Activated CD4-positive, alpha-beta T cell treated with anti-CD3 and anti-CD28 coated beads, Interleukin-2, amount 50 U/mL, for 1 hour (primary cell): Measurements from ENCODE around the gene RFPL3.
"Not testable (repeated sequence)": the region's sequence is repeated elsewhere in the genome, so short reads cannot be mapped to it uniquely, and the experiment has no call there.

ENCODE experiments used
- DNase-seq: peaks from one replicate; pipeline ENCODE4 v3.0.0-alpha.2; 2020

RFPL3 gene

DNA sequence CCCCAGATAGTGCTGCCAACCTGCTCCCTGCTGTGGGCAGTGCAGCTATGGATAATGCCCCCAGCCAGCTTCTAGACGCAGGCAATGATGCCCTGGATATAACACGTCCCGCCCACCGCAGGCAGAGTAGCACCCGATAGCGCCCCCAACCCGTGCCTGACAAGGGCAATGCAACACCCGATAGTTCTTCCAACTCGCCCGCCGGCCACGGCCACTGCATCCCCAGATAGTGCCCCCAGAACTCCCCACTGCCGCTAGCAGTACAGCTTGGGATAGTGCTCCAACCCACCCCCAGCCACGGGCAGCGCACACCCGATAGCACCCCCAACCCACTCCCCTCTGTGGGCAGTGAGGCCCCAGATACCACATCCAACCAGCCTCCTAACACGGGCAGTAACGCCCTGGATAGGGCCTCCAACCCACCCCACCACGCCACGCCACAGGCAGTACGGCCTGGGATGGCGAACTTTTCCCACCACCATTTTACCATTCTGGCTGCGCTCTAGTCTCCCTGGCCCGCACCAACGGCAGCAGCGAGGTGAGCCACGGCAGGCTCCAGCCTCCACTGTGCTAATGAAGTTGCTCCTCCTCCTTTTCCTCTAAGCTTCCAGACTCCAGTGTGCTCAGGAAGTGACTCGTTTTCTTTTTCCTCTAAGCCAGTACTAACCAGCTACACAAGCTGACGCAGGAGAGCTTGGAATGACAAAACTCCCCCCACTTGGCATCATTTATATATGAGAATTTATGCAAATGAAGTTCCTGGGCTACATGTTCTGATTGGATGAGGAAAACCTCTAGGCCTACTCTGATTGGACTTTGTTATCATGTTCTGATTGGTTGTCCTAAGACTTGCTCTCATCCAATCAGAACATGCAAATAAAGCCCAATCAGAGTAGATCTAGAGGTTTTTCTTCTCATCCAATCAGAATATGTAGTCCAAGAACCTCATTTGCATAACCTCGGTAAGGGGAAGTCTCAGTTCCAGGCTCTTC is 3.0 kb upstream of the RFPL3 start:
- DNase-seq: no peak

DNA sequence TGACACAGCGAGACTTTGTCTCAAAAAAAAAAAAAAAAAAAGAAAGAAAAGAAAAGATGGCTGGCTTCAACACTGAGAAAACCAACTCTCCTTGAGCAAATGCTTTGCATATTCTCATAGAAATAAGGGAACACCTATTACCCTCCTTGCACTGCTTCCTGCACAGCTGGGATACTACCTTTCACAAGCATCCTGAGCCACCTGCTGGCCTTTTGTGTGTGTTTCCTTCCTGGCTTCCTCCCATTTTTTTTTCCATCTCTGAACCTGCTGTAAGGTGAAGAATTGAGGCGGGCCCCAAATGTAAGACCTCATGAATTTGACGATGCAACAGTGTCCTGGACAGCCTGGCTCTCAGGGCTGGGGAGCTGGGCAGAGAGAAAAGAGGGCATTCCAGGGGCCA is 1.9 kb upstream of the RFPL3 start:
- DNase-seq: no peak

DNA sequence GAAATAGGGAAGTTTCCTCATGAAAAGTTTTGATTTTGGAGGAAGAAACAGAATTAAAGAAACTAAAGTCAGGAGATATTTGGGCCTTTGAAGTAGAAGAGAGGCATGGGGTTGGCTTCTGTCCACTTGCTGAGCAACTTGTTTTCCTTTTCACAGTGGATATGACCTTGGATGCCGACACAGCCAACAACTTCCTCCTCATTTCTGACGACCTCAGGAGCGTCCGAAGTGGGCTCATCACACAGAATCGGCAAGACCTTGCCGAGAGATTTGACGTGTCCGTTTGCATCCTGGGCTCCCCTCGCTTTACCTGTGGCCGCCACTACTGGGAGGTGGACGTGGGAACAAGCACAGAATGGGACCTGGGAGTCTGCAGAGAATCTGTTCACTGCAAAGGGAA is 2.4 kb downstream of the RFPL3 start:
- not testable (repeated sequence) for DNase-seq

DNA sequence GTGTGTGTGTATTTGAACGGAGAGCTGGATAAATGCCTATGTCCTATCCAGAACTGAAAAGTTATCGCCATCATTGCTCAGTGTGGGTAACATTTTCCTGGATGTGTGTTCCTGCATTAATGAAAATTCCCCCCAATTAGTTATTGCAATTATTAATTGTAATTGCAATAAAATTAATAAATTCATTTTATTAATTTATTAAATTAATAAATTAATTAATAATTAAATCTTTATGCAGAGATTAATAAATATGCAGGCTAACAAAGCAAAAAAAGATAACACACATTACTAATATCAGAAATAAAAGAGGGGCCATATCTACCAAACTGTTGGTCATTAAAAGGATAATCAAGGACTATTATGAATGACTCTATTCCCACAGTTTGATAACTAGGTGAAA is 3.6 kb downstream of the RFPL3 start:
- no peak for DNase-seq

DNA sequence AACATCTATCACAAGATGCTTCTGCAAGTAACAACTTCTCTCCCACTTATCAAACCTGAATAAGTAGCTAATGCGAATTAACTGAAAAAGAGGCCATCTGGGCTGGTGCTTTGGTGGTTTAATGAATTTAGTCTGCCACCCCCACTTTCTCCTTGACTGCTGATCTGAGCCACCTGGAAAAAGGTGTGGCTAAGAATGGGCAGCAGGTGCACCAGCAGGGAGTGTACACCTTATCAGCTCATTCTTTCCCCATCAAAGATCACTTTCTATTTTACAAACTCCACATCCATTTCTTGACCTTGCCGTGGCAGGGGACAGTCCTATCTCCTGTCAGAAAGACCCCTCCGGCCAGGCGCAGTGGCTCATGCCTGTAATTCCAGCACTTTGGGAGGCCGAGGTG is 6.5 kb downstream of the RFPL3 start:
- no peak for DNase-seq

DNA sequence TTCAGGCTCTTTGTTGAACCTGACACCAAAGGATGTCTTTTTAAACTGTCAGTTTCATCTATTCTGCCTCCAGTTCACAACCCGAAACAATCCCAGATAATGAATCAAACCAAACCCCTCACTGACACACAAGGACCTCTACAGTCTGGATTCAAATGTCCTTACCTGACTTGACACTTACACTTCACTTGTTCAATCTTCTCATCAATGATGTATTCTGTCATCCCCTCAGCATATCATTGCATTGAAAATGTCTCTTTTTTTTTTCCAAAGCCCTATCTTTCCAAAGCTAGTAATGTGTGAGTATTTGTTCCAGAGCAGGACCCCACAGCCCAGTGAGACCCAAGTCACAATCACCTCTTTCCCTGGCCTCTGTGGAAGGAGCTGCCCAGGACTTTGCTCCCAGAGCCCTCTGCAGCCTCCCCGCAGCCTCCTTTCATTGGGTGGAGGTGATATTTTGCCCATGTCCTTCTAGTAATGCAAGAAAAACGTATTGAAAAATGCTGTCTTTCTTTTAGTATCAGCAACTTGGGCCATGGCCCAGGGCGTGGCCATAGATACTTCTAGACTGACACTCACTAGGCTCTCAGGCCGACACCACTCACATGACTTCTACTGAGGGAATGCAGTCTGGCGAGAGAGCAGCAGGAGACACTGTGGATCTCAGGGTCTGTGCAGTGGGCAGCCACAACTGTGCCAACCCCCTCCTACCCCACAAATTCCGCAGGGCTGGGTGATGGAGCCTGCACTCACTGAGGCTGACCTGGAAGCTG is 18.2 kb downstream of the RFPL3 start:
- DNase-seq: no peak

DNA sequence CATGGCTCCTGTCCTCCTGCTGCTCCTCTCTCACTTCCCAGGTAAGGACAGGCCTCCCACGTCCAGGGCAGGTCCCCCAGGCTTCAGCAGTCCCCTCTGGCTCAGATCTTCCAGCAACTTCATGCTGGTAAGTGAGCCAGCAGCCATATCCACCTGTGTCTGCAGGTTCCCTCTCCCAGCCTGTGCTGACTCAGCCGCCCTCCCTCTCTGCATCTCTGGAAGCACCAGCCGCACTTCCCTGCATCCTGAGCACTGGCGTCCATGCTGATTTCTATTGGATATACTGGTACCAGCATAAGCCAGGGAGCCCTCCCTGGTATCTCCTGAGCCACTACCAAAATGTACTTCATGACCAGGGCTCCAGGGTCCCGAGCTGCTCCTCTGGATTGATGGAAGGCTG is 19.0 kb downstream of the RFPL3 start:
- DNase-seq: no peak

DNA sequence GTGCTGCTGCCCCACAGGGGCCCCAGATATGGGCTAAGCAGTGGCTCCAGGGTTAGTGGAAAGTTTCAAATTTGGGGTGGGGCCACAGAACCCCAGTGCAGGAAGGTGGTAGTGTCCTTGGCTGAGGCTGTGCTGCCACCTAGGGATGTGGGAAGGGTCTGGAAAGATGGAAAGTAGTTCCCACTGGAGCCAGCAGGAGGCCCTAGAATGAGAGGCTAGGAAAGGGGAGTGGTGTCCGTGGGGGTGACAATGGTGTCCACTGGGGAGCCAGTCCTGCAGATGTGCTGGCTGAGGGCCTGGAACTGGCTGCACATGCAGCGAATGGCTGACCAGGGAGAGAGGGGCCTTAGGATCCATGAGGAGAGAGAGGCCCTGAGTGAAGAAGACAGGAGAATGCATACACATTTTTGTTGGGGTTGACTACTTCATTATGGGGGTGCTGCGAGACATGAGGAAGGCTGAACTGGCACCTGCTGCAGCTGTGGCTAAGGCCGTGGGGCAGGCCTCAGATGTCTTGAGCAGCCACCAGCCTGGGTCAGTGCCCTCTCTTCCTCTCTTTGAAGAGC is 21.1 kb downstream of the RFPL3 start:
- no peak for DNase-seq

DNA sequence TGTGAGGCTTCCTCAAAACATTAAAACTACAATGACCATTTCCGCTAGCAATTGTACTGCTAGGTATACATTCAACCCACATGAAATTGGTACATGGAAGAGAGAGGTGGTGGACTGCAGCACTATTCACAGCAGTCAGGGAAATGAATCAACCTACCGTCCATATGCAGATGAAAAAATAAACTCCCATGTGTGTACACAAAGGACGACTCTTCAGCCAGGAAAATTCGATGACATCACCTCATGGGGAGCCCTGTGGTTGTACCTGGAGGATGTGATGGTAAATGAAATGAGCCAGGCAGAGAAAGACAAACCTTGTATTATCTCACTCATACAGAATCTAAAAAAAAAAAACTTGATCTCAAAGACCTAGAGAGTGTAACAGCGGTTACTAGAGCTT is 23.3 kb downstream of the RFPL3 start:
- DNase-seq: no peak

DNA sequence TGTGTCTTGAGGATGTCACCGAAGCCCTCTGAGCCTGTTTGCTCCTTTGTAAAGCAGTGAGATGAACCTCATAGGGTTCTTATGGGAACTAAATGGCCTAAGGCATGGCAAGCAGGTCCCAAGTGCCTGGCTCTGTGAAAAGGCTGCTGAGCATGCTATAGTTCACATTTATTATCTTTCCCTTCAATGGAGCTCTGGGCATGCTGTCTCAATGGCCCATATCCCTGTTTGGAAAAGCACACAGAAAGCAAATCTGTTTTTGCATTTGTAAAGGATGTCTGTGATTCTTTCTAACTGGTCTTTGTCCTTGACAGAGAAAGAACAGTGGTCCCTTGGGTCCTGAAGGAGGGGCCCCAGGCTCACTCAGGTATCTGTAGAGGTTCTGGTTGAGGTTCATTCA is 28.0 kb downstream of the RFPL3 start:
- no peak for DNase-seq

DNA sequence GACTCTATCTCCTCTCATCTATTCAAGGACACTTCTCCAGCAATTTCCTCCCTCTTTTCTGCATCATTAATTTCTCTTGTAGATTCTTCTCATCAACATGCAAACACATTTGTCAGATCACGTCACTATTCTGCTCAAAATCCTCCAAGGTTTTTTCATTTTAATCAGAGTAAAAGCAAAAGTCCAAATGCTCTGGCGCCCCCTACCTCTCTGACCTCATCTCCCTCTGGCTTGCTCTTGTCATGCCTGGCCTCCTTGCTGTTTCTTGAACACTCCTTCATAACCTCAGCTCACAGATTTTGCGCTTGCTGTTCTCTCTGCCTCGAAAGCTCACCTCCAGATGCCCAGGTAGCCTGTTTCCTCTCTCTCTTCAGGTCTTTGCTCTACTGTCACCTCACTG is 32.0 kb downstream of the RFPL3 start:
- DNase-seq: no peak

DNA sequence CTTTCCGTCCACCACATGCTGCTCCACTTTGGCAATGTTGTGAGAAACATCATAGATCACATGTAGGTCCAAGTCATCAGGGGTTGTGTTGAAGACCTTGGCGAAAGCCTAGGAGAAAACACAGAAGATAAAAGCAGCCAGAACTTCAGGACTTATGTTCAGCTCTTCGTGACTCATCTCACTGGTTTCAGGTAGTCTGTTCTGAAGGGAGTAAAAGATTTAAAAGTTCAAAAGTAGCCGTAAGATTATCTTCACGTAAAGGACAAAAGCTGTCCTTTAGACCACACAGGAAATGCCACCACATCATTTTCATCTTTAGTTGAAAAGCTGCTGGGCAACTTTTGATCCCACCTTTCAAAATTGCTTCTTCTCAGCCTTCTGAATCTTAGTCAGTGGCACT is 37.4 kb downstream of the RFPL3 start:
- DNase-seq: no peak

DNA sequence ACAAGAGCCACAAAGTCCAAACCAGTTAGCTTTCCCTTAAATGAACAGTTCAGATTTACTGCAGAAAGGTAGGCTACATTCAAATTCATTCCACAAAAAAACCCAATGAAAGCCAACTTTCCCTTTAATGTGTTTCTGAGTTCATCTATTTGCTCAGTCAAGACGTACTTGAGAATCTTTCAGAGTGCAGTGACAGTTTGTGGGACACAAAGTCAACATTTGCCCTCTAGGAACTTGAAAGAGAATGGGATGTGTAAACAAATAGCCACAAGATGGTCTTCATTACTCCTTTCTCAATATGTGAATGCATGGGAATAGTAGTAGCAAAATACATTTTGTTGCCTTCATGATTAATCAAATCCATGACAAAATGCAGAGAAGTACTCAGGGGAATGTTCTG is 38.6 kb downstream of the RFPL3 start:
- no peak for DNase-seq

DNA sequence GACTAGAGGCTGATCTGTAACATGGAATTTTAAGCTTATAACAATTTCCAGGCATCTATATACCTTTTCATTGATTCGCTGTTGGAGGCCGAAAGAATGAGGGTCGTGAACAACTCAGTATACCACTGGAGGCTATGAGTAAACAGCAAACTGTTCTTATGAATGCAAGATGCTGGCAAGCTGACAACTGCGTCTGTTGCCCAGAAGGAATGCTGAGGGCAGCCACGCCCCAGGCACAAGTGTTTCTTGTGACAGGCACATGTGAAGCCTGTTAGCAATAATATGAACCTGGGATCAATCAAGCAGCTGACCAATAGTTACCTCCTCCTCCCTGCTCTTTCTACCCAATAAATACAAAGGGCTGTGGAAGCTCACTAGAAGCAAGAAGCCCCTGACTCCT is 39.1 kb downstream of the RFPL3 start:
- DNase-seq: no peak

DNA sequence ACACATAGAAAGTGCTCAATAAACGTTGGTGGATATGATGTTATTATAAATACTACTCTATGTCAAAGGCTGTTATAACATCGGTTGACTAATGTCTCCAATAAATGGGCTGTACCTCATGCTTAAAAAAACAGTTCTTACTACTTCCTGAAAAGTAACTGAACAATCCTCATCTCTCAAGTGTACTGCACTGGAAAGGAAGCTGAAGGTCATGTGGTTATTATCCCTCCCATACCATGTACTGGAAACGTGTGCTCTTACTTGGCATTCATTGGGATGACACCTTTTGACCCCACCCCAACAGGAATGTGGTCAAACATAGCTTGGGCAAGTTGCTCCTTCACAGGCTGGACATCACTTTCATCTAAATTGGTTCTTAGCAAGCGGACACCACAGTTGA is 43.8 kb downstream of the RFPL3 start:
- no peak for DNase-seq

DNA sequence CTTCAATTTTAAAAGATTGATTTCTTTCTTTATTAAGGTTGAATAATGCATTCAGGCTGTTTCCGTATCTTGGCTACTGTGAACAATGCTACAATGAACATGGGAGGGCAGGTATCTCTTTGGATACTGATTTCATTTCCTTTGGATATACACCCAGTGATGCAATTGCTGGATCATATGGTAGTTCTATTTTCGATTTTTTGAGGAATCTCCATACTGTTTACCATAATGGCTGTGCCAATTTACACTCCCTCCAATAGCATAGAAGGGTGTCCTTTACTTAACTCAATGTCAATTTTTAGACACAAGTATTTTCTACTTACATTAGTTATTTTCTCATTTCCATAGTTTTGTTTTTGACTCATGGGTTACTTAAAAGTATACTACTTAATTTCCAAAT is 46.4 kb downstream of the RFPL3 start:
- no peak for DNase-seq

DNA sequence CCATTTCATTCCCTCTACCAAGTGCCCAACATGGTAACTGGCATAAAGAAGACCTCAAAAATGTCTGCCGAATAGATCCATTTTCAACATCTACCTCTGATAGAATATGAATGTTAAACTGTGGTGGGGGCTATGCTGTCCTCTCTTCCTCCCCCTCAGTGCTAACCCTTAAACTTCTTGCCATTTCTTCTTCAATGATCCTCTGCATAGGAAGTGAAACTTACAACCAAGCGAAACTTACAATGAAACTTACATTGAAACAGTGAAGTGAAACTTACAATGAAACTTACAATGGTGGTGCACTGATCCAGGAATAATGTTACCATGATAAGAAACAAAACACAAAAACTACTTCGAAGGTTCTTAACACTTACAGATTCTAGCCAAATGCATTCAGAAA is 49.6 kb downstream of the RFPL3 start:
- no peak for DNase-seq

DNA sequence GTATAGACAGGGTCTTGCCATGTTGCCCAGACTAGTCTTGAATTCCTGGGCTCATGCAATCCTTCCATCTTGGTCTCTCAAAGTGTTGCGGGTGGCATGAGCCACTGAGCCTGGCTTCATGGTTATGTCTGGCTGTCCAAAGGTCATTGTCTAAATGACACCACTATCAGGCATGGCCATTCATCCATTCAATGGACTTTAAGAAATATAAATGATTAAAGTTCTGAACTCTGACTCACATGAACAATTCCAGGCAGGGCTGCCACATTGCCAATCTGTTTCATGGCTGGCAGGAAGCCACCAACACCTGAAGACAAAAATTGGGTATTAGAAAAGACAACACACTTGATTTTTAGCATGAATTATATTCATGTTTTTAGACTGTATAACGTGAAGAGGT is 50.3 kb downstream of the RFPL3 start:
- DNase-seq: no peak

DNA sequence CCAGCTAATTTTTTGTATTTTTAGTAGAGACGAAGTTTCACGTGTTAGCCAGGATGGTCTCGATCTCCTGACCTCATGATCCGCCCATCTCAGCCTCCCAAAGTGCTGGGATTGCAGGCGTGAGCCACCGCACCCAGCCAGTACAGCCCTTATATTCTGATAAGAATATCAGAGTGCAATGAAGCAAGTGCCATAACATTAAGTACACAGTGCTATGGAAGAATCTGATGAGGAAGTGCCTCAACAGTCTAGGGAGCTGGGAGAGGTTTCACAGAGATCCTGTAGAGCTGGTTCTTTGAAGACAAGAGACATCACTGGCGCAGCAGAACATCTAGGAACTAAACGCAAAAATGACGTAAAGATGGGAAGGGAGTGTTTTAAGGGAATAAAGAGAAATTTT is 52.3 kb downstream of the RFPL3 start:
- DNase-seq: no peak

DNA sequence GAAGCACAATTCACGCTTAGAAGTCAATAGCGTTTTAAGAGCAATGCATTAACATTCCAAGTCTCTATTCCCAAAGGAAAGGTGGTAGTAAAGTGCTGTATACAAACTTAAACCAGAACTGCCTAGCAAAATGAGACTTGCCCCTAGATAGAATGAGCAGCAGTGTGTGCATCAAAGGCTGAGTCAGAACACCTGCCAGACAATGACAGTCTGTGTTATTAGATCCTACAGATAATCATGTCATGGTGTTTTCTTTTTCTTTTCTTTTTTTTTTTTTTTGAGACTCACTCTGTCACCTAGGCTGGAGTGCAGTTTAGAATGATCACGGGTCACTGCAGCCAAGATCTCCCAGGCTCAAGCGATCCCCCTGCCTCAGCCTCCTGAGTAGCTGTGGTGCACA is 52.8 kb downstream of the RFPL3 start:
- DNase-seq: no peak
